ENCODE results near the gene PADI1. TPM values are rescaled to one million over a fixed set of nuclear protein-coding genes. Genes with fewer than 3 reads are reported as not detected.

The PADI1 gene
- total and polyA plus RNA-seq, 2 donors (not counting 1 experiment from before 2014, with no cell fraction given) = not detected

DNA sequence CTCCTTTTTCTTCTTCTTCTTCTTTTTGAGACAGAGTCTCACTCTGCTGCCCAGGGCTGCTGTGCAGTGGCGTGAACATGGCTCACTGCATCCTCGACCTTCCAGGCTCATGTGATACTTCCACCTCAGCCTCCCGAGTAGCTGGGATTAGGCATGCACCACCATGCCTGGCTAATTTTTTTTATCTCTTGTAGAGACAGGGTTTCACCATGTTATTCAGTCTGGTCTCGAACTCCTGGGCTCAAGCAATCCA is 13.0 kb upstream of the PADI1 start:
- Histone ChIP-seq H3K9ac (ENCODE audit: low read length) (no peak overlapping the region), H2AFZ (ENCODE audit: insufficient read depth, low read depth, low read length, poor library complexity, severe bottlenecking) (no peak overlapping the region), H3K9me3 (ENCODE audit: control extremely low read depth in 1 of 3, control insufficient read depth in 2 of 3, insufficient read depth in 1 of 3, low read length in 2 of 3) (peaks cover 0 to 27% (median 2%) of the 10 kb centered on the region in 3 donors), H3K27me3 (replicated peaks in 1 of 4; ENCODE audit: control extremely low read depth in 1 of 4, control insufficient read depth in 3 of 4, insufficient read depth in 4 of 4, low read length in 3 of 4) (no peaks in the 10 kb centered on the region), H3K4me3 (ENCODE audit: control extremely low read depth in 1 of 5, extremely low read depth in 1 of 5, insufficient read depth in 1 of 5, low read depth in 2 of 5, low read length in 4 of 5) (no peak overlapping the region), H3K36me3 (replicated peaks in 1 of 2; ENCODE audit: control extremely low read depth in 1 of 2, control insufficient read depth in 1 of 2, extremely low read depth in 1 of 2, insufficient read depth in 2 of 2, low read length in 1 of 2) (no peaks in the 10 kb centered on the region), H3K4me1 (ENCODE audit: control insufficient read depth in 2 of 2, insufficient read depth in 2 of 2, low read length in 2 of 2) (peaks cover 0 to 11% of the 10 kb centered on the region in 2 donors), H3K4me2 (replicated peaks; ENCODE audit: low read depth, low read length, poor library complexity, severe bottlenecking) (no peak overlapping the region), H3K27ac (ENCODE audit: low read length in 2 of 2) (peak overlapping the region in 1 of 2 donors; percentile 31), H4K20me1 (ENCODE audit: control insufficient read depth, insufficient read depth, low read length, poor library complexity, severe bottlenecking) (no peaks in the 10 kb centered on the region), H3K79me2 (ENCODE audit: control insufficient read depth, insufficient read depth, low read length) (no peaks in the 10 kb centered on the region)
- peaks cover 14% of the 10 kb centered on the region for H3K4me1 Mint-ChIP-seq
- H3K27me3 Mint-ChIP-seq = no peaks in the 10 kb centered on the region
- peak overlapping the region; percentile 59 for H3K27ac Mint-ChIP-seq
- POLR2A ChIA-PET = no interaction called here
- peaks cover 3% of the 10 kb centered on the region for H3K9me3 Mint-ChIP-seq (ENCODE audit: insufficient read depth)
- 75% methylated on average over 4 of the region's 4 CpGs for WGBS (ENCODE audit: insufficient coverage)
- H3K4me3 Mint-ChIP-seq = no peak overlapping the region
- TF ChIP-seq EZH2 (IDR thresholded peaks at IDR 0.05; ENCODE audit: borderline replicate concordance, insufficient read depth, low read depth, low read length, poor library complexity, severe bottlenecking) = no peak
- TF ChIP-seq, protein P1, sequence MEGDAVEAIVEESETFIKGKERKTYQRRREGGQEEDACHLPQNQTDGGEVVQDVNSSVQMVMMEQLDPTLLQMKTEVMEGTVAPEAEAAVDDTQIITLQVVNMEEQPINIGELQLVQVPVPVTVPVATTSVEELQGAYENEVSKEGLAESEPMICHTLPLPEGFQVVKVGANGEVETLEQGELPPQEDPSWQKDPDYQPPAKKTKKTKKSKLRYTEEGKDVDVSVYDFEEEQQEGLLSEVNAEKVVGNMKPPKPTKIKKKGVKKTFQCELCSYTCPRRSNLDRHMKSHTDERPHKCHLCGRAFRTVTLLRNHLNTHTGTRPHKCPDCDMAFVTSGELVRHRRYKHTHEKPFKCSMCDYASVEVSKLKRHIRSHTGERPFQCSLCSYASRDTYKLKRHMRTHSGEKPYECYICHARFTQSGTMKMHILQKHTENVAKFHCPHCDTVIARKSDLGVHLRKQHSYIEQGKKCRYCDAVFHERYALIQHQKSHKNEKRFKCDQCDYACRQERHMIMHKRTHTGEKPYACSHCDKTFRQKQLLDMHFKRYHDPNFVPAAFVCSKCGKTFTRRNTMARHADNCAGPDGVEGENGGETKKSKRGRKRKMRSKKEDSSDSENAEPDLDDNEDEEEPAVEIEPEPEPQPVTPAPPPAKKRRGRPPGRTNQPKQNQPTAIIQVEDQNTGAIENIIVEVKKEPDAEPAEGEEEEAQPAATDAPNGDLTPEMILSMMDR (IDR thresholded peaks at IDR 0.05) = no peak
- DNase-seq (no peak), ATAC-seq (ENCODE audit: low read depth) (no peak)
- CTCF ChIA-PET = no interaction called here
- intact Hi-C loops (cut with micrococcal nuclease) = loop anchor here (5.0 kb wide), 1 partner anchor 35 kb away; no protein-coding TSS in a partner anchor

DNA sequence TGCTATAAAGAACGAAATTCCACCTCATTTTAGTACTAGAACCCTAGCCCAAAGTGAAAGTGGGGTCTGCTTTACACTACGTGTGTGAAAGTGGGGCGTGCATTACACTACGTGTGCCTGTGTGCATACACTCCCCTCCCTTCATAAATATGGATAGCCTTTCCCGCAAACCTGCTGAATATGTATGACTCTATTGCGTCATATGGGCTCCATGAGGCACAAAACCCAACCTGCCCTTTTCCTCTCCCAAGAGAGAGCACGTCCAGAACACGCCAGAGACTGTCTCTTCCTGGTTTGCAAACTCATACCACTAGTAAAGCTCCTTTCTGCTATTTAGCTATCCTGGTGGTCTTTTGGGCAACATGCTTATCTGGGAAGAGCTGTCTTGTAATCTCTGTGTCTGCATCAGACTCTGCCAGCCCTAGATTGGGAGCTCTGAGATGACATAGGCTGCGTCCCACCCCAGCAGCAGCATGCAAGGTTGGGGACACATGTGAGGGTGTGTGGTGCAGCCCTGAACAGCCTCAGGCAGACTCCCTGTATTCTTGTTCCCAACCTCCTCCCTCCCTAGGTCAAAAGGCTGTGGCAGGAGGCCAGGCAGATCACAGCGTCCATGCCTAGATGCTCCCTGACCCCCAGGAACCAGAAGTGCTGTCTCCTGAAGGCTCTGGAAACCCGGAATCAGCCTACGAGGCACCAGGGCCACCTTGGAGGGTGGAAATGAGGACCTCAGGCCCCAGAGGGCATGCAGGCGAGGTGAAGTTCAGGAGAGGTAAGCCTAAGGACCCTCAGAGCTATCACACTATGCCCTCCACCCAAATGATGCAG is 12.3 kb upstream of the PADI1 start:
- no peak for TF ChIP-seq EZH2 (IDR thresholded peaks at IDR 0.05; ENCODE audit: borderline replicate concordance, insufficient read depth, low read depth, low read length, poor library complexity, severe bottlenecking)
- TF ChIP-seq, protein P1 (IDR thresholded peaks at IDR 0.05) = no peak
- H2AFZ ChIP-seq (ENCODE audit: insufficient read depth, low read depth, low read length, poor library complexity, severe bottlenecking) = no peak overlapping the region
- H4K20me1 ChIP-seq (ENCODE audit: control insufficient read depth, insufficient read depth, low read length, poor library complexity, severe bottlenecking) = no peaks in the 10 kb centered on the region
- no peaks in the 10 kb centered on the region for H3K27me3 Mint-ChIP-seq
- WGBS (ENCODE audit: insufficient coverage) = 88% methylated on average over 8 of the region's 13 CpGs
- H3K27ac Mint-ChIP-seq = no peak overlapping the region
- H3K4me2 ChIP-seq (replicated peaks; ENCODE audit: low read depth, low read length, poor library complexity, severe bottlenecking) = no peak overlapping the region
- no peaks in the 10 kb centered on the region for H3K79me2 ChIP-seq (ENCODE audit: control insufficient read depth, insufficient read depth, low read length)
- H3K9me3 ChIP-seq (ENCODE audit: control extremely low read depth in 1 of 3, control insufficient read depth in 2 of 3, insufficient read depth in 1 of 3, low read length in 2 of 3) = peaks cover 0 to 27% (median 2%) of the 10 kb centered on the region in 3 donors
- H3K9ac ChIP-seq (ENCODE audit: low read length) = no peak overlapping the region
- peaks cover 0 to 11% of the 10 kb centered on the region in 2 donors for H3K4me1 ChIP-seq (ENCODE audit: control insufficient read depth in 2 of 2, insufficient read depth in 2 of 2, low read length in 2 of 2)
- ChIA-PET POLR2A (no interaction called here), CTCF (no interaction called here)
- ATAC-seq (ENCODE audit: low read depth) (no peak), DNase-seq (no peak)
- no peak overlapping the region for H3K4me3 ChIP-seq (ENCODE audit: control extremely low read depth in 1 of 5, extremely low read depth in 1 of 5, insufficient read depth in 1 of 5, low read depth in 2 of 5, low read length in 4 of 5)
- peaks cover 3% of the 10 kb centered on the region for H3K9me3 Mint-ChIP-seq (ENCODE audit: insufficient read depth)
- intact Hi-C loops (cut with micrococcal nuclease) = loop anchor here (5.0 kb wide), 1 partner anchor 35 kb away; no protein-coding TSS in a partner anchor
- H3K27me3 ChIP-seq (replicated peaks in 1 of 4; ENCODE audit: control extremely low read depth in 1 of 4, control insufficient read depth in 3 of 4, insufficient read depth in 4 of 4, low read length in 3 of 4) = no peaks in the 10 kb centered on the region
- H3K4me1 Mint-ChIP-seq = peaks cover 14% of the 10 kb centered on the region
- no peaks in the 10 kb centered on the region for H3K36me3 ChIP-seq (replicated peaks in 1 of 2; ENCODE audit: control extremely low read depth in 1 of 2, control insufficient read depth in 1 of 2, extremely low read depth in 1 of 2, insufficient read depth in 2 of 2, low read length in 1 of 2)
- no peak overlapping the region for H3K27ac ChIP-seq (ENCODE audit: low read length in 2 of 2)
- no peak overlapping the region for H3K4me3 Mint-ChIP-seq

Data from B cell (primary cell).